Endothelial cell of umbilical vein (primary cell): ENCODE results near the gene PACSIN2.

Source experiments
- CTCF ChIP-seq, 2 donors: IDR thresholded peaks; 1 replicate in 1 of 2; 2 replicates in 1 of 2; pipeline ENCODE4 v1.5.1; 2011; ENCODE audit warnings: low read length in 2 of 2, mild to moderate bottlenecking in 2 of 2, moderate library complexity in 2 of 2, control low read depth in 1 of 2, inconsistent platforms in 1 of 2, low read depth in 1 of 2; ENCODE audit not compliant: insufficient read depth in 1 of 2; ENCODE audit errors: extremely low read depth in 1 of 2
- EZH2 ChIP-seq: IDR thresholded peaks from 2 replicates; pipeline ENCODE4 v1.6.1; 2012; ENCODE audit warnings: borderline replicate concordance, low read depth, mild to moderate bottlenecking, moderate library complexity, low read length, inconsistent platforms; ENCODE audit not compliant: severe bottlenecking
- FOS ChIP-seq: IDR thresholded peaks from 2 replicates; pipeline ENCODE4 v1.6.1; 2011; ENCODE audit warnings: mild to moderate bottlenecking, low read length, moderate library complexity, borderline replicate concordance; ENCODE audit not compliant: insufficient read depth
- GATA2 ChIP-seq: IDR thresholded peaks from 2 replicates; pipeline ENCODE4 v1.7.0; 2011; ENCODE audit warnings: low read depth, mild to moderate bottlenecking, moderate library complexity, mixed read lengths, low read length; ENCODE audit not compliant: insufficient read length, insufficient read depth
- MYC ChIP-seq: IDR thresholded peaks from one replicate; pipeline ENCODE4 v1.6.1; 2011; ENCODE audit warnings: mild to moderate bottlenecking, low read depth, low read length
- POLR2A ChIP-seq: IDR thresholded peaks from 2 replicates; pipeline ENCODE4 v1.6.1; 2012; ENCODE audit warnings: low read depth, mild to moderate bottlenecking, control low read depth, low read length
- POLR2AphosphoS5 ChIP-seq: IDR thresholded peaks from 2 replicates; pipeline ENCODE4 v1.6.1; 2012; ENCODE audit warnings: low read depth, mild to moderate bottlenecking, control low read depth, low read length, moderate library complexity; ENCODE audit not compliant: insufficient read depth

- TF ChIP-seq CTCF (IDR thresholded peaks at IDR 0.05; ENCODE audit: extremely low read depth in 1 of 2, insufficient read depth in 1 of 2, low read depth in 1 of 2, low read length in 2 of 2), result no peak
- TF ChIP-seq EZH2, result no peak
- no peak for TF ChIP-seq POLR2A
- no peak for TF ChIP-seq POLR2AphosphoS5
- no peak for TF ChIP-seq GATA2
- no peak for TF ChIP-seq MYC
- no peak for TF ChIP-seq FOS
Observed at GRCh38 chr22:42879371-42880021, 135.5 kb downstream of the PACSIN2 start.
